Adipocyte (in vitro differentiated cells): ENCODE measurements around the gene PARL.

Source experiments
- DNase-seq: peaks from one replicate; pipeline ENCODE4 v3.0.0-alpha.2; 2015; ENCODE audit warnings: low read depth
- H3K27me3 ChIP-seq: replicated peaks from 2 replicates; pipeline ENCODE4 v1.7.0; 2013; ENCODE audit warnings: mild to moderate bottlenecking, low read length, moderate library complexity; ENCODE audit not compliant: control insufficient read depth, insufficient read depth
- H3K36me3 ChIP-seq: 2 replicates; pipeline ENCODE4 v1.7.0; 2013; ENCODE audit warnings: low read length, mild to moderate bottlenecking, moderate library complexity; ENCODE audit not compliant: control insufficient read depth, insufficient read depth, severe bottlenecking
- H3K4me1 ChIP-seq: 2 replicates; pipeline ENCODE4 v1.7.0; 2013; ENCODE audit warnings: mild to moderate bottlenecking, low read length, moderate library complexity; ENCODE audit not compliant: control insufficient read depth, insufficient read depth
- H3K4me3 ChIP-seq: 2 replicates; pipeline ENCODE4 v1.7.0; 2013; ENCODE audit warnings: mild to moderate bottlenecking, low read length, moderate library complexity
- H3K9ac ChIP-seq: 2 replicates; pipeline ENCODE4 v1.7.0; 2013; ENCODE audit warnings: mild to moderate bottlenecking, low read length, moderate library complexity
- H3K9me3 ChIP-seq: 2 replicates; pipeline ENCODE4 v1.7.0; 2013; ENCODE audit warnings: mild to moderate bottlenecking, low read length, moderate library complexity; ENCODE audit not compliant: control insufficient read depth

The PARL gene

GRCh38 chr3:183845608-183846288 is 38.9 kb downstream of the PARL start:
- DNase-seq: no peak
- no peaks in the 10 kb centered on the region for H3K27me3 ChIP-seq
- no peak overlapping the region for H3K9ac ChIP-seq
- H3K4me1 ChIP-seq: peaks cover 9% of the 10 kb centered on the region
- no peaks in the 10 kb centered on the region for H3K9me3 ChIP-seq
- H3K4me3 ChIP-seq: no peak overlapping the region
- H3K36me3 ChIP-seq: peaks cover 76% of the 10 kb centered on the region

GRCh38 chr3:183845090-183845489 is 39.6 kb downstream of the PARL start:
- no peak for DNase-seq
- no peak overlapping the region for H3K4me3 ChIP-seq
- H3K9me3 ChIP-seq: no peaks in the 10 kb centered on the region
- no peaks in the 10 kb centered on the region for H3K27me3 ChIP-seq
- H3K9ac ChIP-seq: no peak overlapping the region
- H3K36me3 ChIP-seq: peaks cover 78% of the 10 kb centered on the region
- H3K4me1 ChIP-seq: peaks cover 9% of the 10 kb centered on the region

GRCh38 chr3:183844606-183845005 is 40.1 kb downstream of the PARL start:
- H3K4me3 ChIP-seq: no peak overlapping the region
- no peaks in the 10 kb centered on the region for H3K27me3 ChIP-seq
- H3K4me1 ChIP-seq: peaks cover 9% of the 10 kb centered on the region
- DNase-seq: peak; percentile 93
- H3K36me3 ChIP-seq: peaks cover 81% of the 10 kb centered on the region
- no peak overlapping the region for H3K9ac ChIP-seq
- H3K9me3 ChIP-seq: no peaks in the 10 kb centered on the region

GRCh38 chr3:183839751-183840150 is 44.9 kb downstream of the PARL start:
- peaks cover 78% of the 10 kb centered on the region for H3K36me3 ChIP-seq
- DNase-seq: no peak
- no peaks in the 10 kb centered on the region for H3K27me3 ChIP-seq
- H3K9ac ChIP-seq: no peak overlapping the region
- no peak overlapping the region for H3K4me3 ChIP-seq
- H3K9me3 ChIP-seq: no peaks in the 10 kb centered on the region
- peaks cover 4% of the 10 kb centered on the region for H3K4me1 ChIP-seq

- H3K9ac ChIP-seq: no peak overlapping the region
- no peaks in the 10 kb centered on the region for H3K27me3 ChIP-seq
- no peaks in the 10 kb centered on the region for H3K9me3 ChIP-seq
- H3K36me3 ChIP-seq: peaks cover 79% of the 10 kb centered on the region
- no peak overlapping the region for H3K4me3 ChIP-seq
- no peak for DNase-seq
- no peaks in the 10 kb centered on the region for H3K4me1 ChIP-seq
These were observed 46.8 kb downstream of the PARL start for GRCh38 chr3:183837894-183838293.

GRCh38 chr3:183837390-183837789 is 47.3 kb downstream of the PARL start:
- Histone ChIP-seq H3K4me1 (no peaks in the 10 kb centered on the region), H3K9ac (no peak overlapping the region), H3K36me3 (peaks cover 82% of the 10 kb centered on the region), H3K9me3 (no peaks in the 10 kb centered on the region), H3K4me3 (no peak overlapping the region), H3K27me3 (no peaks in the 10 kb centered on the region)
- no peak for DNase-seq

- peaks cover 73% of the 10 kb centered on the region for H3K36me3 ChIP-seq
- H3K27me3 ChIP-seq: no peaks in the 10 kb centered on the region
- H3K9ac ChIP-seq: no peak overlapping the region
- no peaks in the 10 kb centered on the region for H3K4me1 ChIP-seq
- H3K9me3 ChIP-seq: no peaks in the 10 kb centered on the region
- H3K4me3 ChIP-seq: no peak overlapping the region
- no peak for DNase-seq
These were observed 51.2 kb downstream of the PARL start for GRCh38 chr3:183833516-183833915.

GRCh38 chr3:183830187-183830586 is 54.5 kb downstream of the PARL start:
- Histone ChIP-seq H3K4me3 (no peak overlapping the region), H3K9me3 (no peaks in the 10 kb centered on the region), H3K4me1 (no peaks in the 10 kb centered on the region), H3K36me3 (peaks cover 53% of the 10 kb centered on the region), H3K27me3 (no peaks in the 10 kb centered on the region), H3K9ac (no peak overlapping the region)
- DNase-seq: no peak

- no peak for DNase-seq
These were observed 55.2 kb downstream of the PARL start for GRCh38 chr3:183829466-183829865.

GRCh38 chr3:183828538-183828870 is 56.2 kb downstream of the PARL start:
- H3K36me3 ChIP-seq: peaks cover 40% of the 10 kb centered on the region
- H3K9ac ChIP-seq: no peak overlapping the region
- H3K4me1 ChIP-seq: peaks cover 5% of the 10 kb centered on the region
- DNase-seq: no peak
- H3K4me3 ChIP-seq: no peak overlapping the region
- no peaks in the 10 kb centered on the region for H3K27me3 ChIP-seq
- no peaks in the 10 kb centered on the region for H3K9me3 ChIP-seq

More at GRCh38 chr3:183829466-183829865, 55.2 kb downstream of the PARL start:
- Histone ChIP-seq H3K9me3 (no peaks in the 10 kb centered on the region), H3K4me1 (peaks cover 4% of the 10 kb centered on the region), H3K4me3 (no peak overlapping the region), H3K9ac (no peak overlapping the region), H3K36me3 (peaks cover 49% of the 10 kb centered on the region), H3K27me3 (no peaks in the 10 kb centered on the region)

GRCh38 chr3:183827809-183828537 is 56.7 kb downstream of the PARL start:
- Histone ChIP-seq H3K4me1 (peaks cover 5% of the 10 kb centered on the region), H3K36me3 (peaks cover 34% of the 10 kb centered on the region), H3K27me3 (no peaks in the 10 kb centered on the region), H3K9me3 (no peaks in the 10 kb centered on the region), H3K9ac (no peak overlapping the region), H3K4me3 (no peak overlapping the region)
- DNase-seq: no peak
